ENCODE results near the gene ACBD6.

DNA sequence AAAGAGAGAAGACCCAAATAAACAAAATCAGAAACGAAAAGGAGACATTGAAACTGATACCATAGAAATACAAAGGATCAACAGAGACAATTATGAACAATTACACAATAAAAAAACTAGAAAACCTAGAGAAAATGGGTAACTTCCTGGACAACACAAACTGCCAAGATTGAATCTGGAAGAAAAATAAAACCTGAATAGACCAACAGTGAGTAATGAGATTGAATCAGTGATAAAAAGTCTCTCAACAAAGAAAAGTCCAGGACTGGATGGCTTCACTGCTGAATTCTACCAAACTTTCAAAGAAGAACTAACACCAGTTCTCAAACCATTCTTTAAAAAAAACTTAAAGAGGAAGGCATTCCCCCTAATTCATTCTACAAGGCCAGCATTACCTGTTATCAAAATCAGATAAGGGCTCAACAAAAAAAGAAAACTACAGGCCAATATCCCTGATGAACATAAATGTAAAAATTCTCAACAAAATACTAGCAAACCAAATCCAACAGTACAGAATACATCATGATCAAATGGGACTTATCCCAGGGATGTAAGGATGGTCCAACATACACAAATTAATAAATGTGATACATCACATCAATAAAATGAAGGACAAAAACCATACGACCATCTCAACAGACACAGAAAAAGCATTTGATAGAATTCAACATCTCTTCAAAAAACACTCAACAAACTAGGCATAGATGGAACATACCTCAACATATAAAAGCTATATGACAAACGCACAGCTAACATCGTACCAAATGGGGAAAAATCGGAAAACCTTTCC, 119.9 kb downstream of the ACBD6 start:
- no peak for TF ChIP-seq POLR2A (IDR thresholded peaks at IDR 0.05; ENCODE audit: low read depth, low read length)
- TF ChIP-seq POLR2AphosphoS5 (IDR thresholded peaks at IDR 0.05; ENCODE audit: low read depth, low read length), result no peak
- no peak for TF ChIP-seq TAF1 (IDR thresholded peaks at IDR 0.05; ENCODE audit: borderline replicate concordance, low read depth, low read length)

All from GM12892 (cell line).